ENCODE results near the gene GABBR2.
"Not testable (repeated sequence)": the region's sequence is repeated elsewhere in the genome, so short reads cannot be mapped to it uniquely, and the experiment has no call there.

Gene GABBR2

GRCh38 chr9:98533866-98534265 is 174.9 kb downstream of the GABBR2 start:
- no peak for DNase-seq

DNA sequence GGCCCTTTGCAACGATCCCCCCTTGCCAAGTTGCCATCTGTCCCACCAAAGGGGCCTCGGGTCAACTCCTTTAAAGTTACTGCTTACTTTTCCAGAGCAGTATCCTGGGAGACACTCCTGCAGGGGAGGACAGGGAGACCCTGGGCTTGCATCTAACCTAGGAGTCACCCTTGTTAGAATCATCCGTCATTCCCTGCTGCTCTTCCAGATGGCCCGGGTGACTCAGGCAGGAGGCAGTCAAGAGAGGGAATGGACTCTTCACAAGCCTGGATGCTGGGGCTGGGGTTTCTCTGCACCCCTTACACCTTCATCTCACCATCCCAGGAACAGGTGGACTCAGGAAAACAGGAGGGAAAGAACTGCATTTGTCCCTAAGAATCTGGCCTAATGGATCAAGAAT is 175.6 kb downstream of the GABBR2 start:
- no peak for DNase-seq

GRCh38 chr9:98532574-98532973 is 176.2 kb downstream of the GABBR2 start:
- no peak for DNase-seq

DNA sequence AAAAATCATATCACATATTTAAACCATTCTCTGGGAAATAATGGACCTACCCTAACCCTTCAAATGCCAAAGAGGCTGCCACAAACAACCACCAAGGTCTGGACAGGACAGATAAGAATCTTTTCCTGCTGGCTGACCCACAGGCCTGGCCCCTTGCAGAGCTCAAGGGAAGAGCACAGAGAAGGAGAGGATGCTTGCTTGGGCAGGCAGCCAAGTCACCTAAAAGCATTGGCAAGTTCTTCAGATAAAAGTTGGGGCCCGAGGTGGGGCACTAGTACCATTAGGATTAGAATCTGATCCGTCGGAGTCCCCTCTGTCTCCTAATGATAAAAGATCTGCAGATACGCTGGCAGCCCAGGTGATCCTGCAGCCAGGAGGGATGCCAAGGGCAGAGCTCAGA is 176.6 kb downstream of the GABBR2 start:
- no peak for DNase-seq

GRCh38 chr9:98530806-98531386 is 177.8 kb downstream of the GABBR2 start:
- DNase-seq = no peak

- no peak for DNase-seq
Measured at GRCh38 chr9:98530275-98530674, 178.5 kb downstream of the GABBR2 start.

DNA sequence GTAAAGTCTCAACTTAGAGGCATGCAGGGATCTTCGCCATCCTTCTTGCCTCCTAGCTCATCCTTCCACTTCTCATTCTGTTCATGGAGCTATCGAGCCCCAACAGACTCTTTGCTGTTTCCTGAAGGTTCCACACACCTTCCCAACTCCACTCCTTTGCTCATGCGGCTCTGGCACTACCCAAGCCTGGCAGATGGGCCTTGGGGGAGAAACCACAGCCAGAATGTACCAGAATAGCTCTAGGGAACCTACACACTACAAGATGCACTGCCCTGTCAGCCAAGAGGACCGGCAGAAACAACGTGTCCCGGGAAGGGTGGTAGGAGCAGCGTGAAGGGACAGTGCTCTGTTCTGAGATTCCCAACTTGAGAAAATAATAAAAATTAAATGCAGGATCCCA is 178.9 kb downstream of the GABBR2 start:
- no peak for DNase-seq

DNA sequence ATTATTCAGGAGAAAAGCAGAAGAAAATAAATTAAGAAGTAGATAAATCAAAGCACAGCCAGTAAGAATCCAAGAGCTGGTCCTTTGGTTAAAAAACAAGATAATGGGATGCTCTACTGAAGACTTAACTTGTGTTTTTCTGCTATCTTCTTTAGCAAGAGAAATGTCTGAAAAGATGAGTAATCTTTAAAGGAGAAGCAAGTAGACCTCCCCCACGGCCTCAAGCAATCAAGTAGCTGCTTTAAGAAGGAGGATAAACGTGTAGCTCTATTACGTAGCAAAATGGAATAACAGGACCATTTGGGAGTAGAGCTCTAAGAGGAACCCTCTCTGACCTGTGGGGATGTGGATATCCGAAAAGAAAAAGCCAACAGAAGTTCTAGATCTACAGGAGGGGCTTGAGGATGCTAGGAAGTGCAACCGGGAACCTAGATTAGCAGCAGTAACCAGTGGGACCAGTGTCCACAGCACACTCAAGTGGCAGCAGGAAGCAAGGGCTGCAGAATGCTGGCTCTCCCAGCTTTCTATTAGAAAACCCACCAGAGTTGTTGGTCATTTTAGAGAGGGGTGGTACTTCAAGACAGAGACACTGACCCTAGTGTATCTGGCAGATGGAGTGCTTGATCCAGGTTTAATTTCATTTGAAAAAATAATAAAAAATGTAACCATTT is 185.4 kb downstream of the GABBR2 start:
- no peak for DNase-seq

DNA sequence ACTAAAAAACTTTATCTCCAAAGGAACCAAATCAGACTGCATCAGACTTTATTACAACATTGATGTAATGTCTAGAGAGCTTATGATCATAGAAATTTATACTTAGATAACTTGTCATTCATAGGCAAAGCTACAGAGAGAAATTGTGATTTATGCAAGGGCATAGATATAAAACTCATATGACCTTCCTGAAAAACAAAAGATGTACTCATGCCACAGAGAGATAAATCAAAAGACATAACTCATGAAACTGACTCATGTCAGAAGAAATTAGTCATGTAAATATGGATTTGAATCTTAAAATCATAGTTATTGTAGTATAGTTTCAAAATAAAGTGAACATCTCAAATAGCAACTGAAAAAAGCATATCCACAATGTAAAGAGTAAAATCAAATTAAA is 186.2 kb downstream of the GABBR2 start:
- DNase-seq = no peak

- no peak for DNase-seq
Measured at GRCh38 chr9:98521141-98521540, 187.6 kb downstream of the GABBR2 start.

DNA sequence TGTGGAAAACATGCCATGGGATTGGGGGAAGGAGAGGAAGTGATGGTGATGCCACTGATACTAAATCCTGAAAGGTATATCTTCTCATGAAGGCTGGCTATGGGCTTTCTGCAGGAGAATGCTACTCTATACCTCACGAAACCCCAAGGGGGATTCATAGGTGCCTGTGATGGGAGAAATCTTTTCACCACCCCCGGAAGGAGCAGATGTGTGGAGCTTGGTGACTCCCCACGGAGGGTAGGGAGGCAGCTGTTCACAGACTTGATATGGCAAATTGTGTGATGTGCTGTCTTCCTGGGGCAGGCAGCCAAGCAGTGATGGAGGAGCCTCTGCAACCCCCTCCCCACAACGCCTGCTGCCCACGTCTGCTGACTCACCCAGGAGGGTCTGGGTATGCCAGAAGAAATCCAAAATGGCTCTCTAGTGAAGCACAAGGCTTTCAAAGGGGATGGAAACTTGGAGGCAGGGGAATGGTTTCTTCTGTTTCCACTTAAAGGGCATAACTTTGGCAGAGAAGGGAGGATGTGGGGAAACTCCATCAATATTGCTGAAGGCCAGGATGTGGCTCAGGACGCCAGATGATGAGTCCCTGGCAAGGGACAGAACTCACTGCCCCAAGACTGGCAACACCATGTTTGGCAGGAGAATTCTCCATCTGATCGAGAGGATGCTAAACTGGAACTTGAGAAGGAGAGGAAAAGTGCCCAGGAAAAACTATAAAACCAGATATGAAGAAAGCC is 188.3 kb downstream of the GABBR2 start:
- DNase-seq = no peak

DNA sequence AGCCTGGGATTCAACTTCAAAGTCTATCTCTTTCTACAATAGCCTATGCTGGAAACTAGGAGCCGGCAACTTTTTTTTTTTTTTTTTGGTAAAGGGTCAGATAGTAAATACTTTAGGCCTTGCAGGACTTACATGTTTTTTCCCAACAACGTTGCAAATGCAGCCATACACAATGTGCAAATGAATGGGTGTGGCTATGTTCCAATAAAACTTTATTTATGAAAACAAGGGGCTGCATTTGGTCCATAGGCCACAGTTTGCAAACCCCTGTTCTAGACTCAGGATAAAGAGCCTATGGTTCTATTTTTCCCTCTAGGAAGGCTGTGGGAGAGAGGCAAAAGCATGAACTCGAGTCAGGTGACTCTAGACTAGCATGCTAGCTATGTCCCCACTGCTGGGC is 189.1 kb downstream of the GABBR2 start:
- no peak for DNase-seq

DNA sequence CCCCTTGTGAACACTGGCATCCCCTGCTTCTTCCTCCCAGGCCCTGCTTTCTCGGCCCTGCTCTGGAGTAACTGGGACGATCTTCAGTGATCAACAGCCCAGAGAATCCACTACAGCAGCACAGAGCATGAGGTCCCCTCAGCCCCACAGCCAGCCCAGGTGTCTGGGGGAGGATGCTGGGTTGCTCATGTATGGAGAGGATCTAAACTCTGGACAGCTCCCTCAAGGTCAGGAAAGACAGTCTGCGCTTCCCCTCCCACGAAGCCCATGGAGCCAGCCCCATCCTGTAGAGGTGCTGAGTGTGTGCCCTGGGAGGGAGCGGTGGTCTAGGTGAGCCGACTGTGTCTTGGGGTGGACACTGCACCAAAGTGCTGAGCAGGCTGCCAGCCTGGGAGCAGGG is 190.2 kb downstream of the GABBR2 start:
- DNase-seq = no peak

DNA sequence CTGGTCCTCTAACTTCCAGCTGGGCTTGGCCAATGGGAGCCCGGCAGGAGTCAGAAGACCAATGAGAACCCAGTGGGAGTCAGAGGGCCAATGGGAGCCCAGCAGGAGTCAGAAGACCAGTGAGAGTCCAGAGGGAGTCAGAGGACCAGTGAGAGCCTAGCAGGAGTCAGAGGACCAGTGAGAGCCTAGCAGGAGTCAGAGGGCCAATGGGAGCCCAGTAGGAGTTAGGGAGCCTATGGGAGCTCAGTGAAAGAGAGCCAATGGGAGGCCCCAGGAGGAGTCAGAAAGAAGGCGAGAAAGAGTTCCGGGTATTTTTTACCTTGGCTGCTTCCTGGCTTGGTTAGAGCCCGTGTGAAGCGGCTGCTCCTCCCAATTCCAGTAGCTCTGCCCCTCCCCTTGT is 191.0 kb downstream of the GABBR2 start:
- DNase-seq = no peak

GRCh38 chr9:98516897-98517503 is 191.7 kb downstream of the GABBR2 start:
- DNase-seq = no peak

DNA sequence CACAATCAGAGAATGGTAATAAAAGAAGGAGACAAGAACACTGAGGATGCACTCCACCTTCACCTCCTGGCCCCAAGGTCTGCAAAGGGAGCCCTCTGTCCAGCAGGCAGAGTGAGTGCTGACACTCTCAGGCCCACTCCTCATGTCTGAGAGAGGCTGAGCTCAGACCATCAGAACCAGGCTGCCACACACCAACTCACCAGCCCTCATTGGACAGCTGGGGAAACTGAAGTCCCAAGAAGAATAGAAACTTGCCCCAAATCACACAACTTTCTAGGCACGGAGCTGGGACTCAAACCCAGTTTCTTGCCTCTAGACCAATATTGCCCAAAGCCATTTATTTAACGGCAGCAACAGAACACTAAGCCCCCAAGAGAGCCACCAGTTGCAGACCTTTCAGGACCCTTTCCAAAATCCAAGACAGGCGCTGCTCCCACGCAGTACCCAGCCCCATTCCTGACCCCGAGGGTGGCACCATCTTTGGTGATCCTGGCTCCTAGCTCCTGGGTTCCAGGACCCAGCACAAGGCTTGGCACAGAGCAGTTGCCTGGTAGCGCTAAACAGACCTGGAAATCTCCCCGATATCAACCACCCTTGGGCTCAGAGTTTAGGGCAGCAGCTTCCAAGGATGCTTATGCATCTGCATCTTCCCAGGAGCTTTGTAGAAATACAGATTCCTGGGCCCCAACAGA is 192.4 kb downstream of the GABBR2 start:
- DNase-seq = no peak

DNA sequence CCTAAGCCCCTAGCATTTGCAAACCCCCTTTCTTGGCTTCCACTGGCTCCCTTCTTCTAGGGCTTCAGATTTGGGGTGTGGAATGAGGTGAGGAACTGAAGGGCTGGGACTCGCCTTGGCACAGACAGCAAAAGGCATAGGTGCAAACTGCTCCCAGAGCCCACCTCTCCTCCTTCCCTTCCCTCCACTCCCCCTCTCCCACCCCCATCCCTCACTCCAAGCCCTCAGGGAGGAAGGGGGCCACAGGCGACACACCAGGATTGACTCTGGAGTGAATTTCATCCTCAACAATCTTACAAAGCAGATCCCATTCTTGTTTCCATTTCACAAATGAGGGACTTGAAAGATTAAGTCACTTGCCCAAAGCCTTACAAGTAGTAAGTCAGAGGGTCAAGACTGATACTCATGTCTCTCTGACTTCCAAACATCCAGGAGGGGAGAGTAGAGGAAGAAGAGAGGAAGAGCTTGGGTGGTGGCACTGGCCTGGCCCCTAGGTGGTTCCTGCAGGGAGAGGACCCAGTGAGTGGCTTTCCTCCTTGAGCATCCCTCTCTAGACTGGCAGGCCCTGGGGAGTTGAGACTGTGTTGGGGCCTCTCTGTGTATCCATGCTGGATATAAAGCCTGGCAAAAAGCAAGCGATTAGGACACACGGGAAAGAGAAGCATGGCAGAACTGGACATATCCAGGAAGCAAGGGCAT is 193.1 kb downstream of the GABBR2 start:
- DNase-seq = no peak

GRCh38 chr9:98514841-98515240 is 193.9 kb downstream of the GABBR2 start:
- DNase-seq = no peak

DNA sequence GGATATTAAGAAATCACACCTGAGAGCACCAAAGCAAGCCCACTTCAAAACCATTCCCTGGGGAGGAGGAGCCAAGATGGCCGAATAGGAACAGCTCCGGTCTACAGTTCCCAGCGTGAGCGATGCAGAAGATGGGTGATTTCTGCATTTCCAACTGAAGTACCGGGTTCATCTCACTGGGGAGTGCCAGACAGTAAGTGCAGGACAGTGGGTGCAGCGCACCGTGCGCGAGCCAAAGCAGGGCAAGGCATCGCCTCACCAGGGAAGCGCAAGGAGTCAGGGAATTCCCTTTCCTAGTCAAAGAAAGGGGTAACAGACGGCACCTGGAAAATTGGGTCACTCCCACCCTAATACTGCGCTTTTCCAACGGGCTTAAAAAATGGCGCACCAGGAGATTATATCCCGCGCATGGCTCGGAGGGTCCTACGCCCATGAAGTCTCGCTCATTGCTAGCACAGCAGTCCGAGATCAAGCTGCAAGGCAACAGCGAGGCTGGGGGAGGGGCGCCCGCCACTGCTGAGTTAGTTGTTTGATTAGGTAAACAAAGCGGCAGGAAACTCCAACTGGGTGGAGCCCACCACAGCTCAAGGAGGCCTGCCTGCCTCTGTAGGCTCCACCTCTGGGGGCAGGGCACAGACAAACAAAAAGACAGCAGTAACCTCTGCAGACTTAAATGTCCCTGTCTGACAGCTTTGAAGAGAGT is 200.4 kb downstream of the GABBR2 start:
- DNase-seq = not testable (repeated sequence)

DNA sequence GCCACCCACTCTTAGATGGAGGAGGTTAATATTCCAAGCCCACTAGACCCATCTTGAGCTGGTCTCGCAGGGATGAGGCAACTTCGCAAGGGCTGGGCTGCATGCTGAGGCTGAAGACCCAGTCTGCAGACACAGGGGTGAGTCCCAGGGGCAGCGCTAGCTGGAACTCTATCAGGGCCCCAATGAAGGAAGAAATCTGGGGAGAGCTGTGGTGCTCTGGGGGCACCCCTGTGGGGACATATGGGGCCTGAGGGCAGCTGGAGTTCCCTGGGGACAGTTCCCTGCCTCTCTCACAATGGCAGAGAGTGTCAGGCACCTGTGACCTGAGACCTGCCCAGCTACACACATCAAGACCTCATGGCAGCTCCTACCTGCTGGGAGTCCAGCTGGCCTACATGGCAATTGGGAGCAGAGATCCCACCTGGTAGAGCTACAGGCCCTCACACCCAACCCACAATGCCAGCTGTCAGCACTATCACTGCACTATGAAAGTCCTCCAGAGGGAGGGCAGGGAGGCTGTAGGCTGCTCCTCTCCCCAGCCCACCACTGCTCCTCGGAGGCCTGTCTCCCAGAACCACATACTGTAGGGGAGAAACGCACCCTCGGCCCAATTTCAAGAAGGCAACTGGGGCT is 202.2 kb downstream of the GABBR2 start:
- DNase-seq = no peak
